Stimulated activated CD8-positive, alpha-beta memory T cell treated with anti-CD3 and anti-CD28 coated beads, Interleukin-7, amount 100 ng/mL, for 48 hours (primary cell): ENCODE results near the gene ALG10B.

ENCODE experiments used
- DNase-seq, 2 donors: peaks; one replicate each; pipeline ENCODE4 v3.0.0-alpha.2; 2020; ENCODE audit warnings: low read depth in 1 of 2; ENCODE audit errors: extremely low read depth in 1 of 2

The ALG10B gene

DNA sequence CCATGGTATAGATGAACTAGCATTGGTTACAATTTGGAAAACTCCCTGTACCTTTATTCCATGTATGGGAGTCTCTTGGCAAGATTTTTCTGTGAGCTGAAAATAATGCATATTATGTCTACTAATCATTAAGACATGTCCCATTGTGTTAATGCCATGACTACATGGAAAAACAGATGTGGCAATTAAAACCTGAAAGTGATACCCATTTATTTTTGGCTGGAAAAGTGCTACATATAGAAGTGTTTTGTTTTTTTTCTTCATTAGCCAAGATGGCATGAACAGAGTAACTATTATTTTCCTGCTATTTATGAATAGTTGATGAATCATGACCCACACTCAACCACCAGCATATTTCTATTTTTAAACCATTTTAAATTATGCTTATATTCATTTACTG, 58.2 kb downstream of the ALG10B start:
- no peak for DNase-seq
